NOMO-1 treated with DMSO at 0.1 percent for 48 hours (cell line): ENCODE data around the gene LCMT2.
"Not testable (repeated sequence)": the region's sequence is repeated elsewhere in the genome, so short reads cannot be mapped to it uniquely, and the experiment has no call there.

Experiments
- DNase-seq: peaks from one replicate; lab custom pipeline; 2025; ENCODE audit not compliant: unreplicated experiment; lab: John Stamatoyannopoulos, UW

LCMT2 gene

DNA sequence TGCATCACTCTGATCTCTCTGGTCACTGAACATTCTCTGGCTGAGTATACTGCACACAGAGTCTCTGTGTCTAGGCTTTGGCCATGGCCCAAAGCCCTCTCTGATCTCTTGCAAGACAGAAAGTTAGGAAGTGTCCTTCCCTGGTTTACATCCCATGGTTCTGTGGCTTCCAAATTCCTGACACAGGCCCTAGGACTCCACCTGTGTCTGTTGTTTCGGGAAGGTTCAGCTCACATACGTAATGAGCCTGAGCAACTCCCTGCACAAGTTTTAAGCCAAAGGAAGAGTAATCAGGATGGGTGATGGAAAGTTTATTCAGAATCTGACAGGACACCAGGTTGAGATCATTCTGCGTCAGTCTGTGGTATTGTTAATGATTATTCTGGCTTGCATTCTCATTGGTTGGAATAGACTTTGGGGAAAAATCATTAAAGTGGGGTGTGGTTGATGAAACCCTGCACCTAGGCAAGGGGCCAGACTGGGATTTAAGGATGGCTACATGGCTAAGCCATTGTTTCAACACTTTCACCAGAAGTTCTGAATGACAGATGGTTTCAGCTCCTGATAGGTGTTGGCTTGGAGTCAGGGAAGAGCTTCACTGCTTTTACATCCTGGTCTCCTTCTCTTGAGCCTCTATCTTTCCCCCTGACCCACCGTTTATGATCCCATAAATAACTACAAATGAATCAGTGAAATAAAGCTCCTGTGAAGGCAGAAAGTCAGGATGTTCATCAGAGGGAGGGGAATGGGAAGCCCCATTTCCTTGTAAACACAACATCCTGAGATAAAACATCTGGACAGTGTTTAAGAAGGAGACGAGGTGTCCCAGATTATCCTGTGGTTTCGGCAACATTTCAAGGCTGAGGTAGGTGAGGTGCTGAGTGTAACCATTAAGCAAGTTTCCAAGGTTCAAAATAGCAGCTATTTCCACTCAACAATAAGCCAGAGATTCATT, 14.1 kb downstream of the LCMT2 start:
- no peak for DNase-seq

DNA sequence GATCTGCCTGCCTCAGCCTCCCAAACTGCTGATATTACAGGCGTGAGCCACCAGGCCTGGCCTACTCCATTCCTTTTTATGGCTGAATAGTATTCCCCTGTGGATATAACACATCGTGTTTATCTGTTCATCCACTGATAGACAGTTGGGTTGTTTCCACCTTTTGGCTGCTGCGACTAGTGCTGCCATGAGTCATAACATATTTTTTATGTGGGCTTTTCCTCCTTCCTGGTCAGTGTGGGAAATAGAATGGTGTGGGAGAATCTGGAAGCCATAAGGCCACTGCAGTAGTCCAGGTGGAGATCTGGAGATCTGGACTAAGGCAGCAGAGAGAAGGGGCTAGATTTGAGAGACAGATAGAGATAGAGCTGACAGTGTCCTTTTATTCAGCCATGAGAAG, 16.2 kb downstream of the LCMT2 start:
- no peak for DNase-seq

DNA sequence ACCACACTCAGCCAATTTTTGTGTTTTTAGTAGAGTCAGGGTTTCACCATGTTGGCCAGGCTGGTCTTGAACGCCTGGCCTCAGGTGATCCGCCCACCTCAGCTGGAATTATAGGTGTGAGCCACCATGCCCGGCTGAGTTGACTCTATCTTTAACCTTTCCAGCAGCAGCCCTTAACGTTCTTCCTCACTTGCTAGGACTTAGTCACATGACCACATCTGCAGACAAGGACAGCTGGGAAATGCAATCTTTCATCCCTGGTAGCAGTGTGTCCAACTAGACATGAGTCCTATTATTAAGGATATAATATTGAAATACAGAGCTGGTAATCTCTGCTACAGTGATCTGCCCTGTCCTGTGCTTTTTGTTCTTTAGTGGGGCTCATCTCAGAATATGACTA, 18.0 kb downstream of the LCMT2 start:
- no peak for DNase-seq

DNA sequence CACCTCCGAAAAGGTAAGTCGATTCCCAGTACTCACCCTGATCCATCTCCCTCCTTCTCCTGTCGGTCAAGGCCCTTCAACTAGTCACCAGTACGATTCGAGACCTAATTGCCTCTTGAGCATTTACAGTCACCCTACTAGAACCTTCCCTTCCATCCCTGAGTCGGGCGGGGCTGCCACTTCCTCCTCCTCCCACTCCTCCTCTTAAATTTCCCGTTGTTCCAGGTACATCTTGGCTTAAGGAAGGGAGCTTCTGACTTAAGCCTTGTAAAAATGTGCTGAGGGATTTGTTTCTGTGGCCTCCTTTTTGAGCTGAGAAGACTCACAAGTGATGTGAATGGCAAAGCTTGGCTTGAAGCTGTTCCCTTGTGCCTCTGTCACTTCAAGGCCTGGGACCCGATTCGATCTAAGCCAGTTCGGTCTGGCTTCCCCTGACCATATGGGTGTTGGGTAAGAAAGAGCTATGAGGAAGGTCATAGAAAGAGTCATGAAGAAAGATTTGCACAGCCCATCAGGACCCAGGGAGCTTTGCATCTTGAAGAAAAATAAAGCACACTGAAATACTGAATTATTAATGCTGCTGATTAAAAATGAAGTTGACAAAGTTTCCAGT, 28.1 kb downstream of the LCMT2 start, which contains the start of gene TGM7:
Gene TGM7 (minus strand): TSS at position 51 of the 613 bp plus-strand sequence.
- no peak for DNase-seq

DNA sequence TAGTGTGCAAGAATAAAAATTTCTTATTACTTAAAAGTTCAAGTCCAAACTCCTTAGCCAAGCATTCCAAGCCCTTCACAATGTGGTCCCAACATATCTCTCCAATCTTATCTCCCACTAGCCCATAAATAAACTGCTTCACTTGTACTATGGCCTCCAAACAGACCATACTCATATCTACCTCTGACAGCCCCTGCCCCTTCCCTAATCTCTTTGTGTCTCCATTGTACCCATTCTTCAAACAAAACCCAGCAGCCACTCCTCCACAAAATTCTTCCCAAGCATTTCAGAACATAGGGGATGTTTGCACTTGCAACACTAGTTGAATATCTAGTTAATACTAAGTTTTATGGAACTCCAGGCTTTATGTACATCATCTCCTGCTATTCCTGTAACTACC, 30.5 kb downstream of the LCMT2 start:
- no peak for DNase-seq

DNA sequence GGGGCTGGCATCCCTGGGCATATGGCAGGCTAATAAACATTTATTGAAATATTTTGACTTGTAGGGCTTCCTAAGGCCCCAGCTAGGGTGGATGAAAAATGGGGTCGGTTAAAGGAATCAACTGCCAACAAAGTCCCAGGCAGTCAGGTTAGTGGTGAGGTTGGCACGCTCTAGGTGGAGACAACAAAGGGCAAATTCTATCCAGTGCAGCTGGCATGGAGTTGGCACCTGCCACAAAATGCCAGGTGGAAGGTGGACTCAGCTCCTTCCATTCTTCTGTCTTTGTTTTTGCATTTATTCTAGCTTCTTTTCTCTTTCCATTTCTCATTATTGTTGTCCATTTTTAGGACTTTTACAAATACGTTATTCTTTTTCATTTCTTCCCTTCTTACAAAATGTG, 31.0 kb downstream of the LCMT2 start:
- no peak for DNase-seq

DNA sequence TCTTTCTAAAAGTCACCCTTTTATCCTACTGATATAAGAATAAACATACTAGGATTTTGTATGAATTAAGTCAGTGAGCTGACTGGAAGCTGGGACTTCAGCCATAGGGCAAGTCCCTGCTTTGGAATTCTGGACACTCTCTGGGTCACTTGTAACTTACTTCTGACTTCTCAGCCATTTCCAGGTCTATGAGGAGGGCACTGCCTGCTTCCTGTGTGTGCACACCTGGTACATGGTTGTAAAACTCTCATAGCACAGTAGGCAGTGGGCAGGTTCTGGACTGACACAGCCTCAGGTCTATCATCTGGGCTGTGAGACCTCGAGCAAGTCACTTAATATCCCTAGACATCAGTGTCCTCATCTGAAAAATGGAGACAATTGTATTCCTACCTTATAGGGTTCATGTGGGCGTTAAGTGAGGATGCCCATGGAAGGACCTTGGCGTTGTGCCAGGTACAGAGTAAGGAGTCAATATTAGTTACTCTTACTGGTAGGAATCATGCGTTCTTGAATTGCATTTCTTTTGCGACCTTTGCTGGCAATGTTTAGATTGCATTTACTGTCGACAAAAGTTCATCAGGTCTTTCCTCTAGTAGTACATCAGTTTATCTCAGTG, 36.2 kb downstream of the LCMT2 start:
- no peak for DNase-seq

DNA sequence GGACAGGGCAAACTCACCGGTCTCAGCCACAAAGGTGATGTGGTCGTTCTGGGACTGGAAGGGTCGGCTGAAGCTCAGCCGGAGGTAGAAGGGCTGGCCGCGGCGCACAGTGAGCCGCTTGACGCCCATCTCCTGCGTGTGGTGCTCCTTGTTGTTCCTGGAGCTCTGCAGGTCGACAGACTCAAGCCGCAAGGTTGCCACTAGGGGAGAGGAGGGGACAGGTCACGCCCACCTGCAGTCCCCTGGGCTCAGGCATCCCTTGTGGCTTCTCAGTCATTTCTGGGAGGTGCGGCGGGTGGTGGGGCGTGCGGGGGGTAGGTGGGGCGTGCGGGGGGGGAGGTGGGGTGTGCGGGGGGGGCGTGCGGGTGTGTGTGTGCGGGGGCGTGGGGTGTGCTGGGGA, 36.9 kb downstream of the LCMT2 start:
- no peak for DNase-seq

DNA sequence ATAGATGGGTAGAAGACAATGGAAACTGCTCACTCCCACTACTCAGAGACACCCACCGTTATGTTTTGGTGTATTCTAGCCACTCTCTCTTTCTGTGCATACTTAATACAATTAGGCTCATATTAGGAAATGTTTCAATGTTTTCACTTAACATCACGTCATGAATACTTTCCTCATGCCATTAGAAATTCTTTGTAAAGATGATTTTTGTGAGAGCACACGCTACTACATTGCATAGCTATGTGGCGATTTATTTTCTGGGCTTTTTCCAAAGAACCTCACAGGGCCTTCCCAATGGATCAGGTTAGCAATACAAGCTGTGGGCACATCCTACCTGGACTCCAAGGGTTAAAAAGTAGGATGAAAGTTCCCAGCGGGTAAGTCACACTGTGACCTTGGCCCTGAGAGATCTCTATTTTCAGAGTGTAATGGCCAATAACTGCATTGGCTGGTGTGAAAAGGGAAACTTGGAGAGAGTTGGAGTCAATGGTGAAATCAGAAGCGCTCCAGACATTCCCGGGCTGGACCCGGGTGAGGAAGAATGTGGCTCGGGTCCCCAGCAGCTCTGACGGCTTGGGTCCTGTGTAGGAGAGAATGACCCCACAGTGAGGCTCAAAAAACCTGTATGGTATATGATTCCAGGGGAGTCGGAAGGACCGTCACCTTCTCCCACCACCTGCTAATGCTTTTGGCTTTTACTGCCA, 37.8 kb downstream of the LCMT2 start:
- DNase-seq, result no peak

DNA sequence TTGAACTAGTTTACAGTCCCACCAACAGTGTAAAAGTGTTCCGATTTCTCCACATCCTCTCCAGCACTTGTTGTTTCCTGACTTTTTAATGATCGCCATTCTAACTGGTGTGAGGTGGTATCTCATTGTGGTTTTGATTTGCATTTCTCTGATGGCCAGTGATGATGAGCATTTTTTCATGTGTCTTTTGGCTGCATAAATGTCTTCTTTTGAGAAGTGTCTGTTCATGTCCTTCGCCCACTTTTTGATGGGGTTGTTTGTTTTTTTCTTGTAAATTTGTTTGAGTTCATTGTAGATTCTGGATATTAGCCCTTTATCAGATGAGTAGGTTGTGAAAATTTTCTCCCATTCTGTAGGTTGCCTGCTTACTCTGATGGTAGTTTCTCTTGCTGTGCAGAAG, 40.7 kb downstream of the LCMT2 start:
- not testable (repeated sequence) for DNase-seq

DNA sequence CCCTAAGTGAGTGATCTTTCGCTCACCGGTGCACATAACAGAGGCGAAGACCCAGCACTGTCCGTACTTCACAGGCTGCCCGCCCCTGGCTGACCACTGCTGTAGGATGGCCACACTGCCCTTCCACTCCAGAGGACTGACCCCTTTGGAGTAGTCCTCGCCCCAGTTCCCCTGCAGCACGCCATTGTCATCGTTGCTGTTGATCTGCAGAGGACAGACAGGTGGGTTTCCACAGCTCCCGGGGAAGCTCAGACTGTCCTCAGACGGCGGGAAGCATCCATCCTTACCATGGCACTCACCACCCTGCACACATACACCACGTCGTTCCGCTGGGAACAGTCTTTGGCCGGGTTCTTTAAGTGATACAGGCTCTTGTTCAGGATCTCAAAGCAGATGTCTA, 43.1 kb downstream of the LCMT2 start:
- no peak for DNase-seq

DNA sequence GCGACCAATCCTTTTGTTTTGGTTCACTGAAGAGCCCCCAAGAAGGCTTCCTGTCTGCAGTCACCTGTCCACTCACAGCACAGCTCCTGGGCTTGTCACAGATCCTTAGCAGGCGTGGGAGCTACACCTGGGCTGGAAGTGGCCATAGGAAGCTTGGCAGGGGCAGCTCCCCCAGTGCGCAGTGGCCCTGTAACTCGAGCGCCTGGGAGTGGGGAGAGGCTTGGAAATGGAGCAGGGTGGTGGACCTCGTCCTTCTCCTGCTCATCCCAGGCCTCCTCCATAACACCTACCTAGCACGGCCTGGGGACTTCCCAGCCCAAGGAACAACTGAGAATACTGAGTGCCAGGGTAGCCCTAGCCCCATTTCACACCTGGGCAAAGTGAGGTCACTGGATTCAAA, 44.3 kb downstream of the LCMT2 start:
- DNase-seq, result no peak

DNA sequence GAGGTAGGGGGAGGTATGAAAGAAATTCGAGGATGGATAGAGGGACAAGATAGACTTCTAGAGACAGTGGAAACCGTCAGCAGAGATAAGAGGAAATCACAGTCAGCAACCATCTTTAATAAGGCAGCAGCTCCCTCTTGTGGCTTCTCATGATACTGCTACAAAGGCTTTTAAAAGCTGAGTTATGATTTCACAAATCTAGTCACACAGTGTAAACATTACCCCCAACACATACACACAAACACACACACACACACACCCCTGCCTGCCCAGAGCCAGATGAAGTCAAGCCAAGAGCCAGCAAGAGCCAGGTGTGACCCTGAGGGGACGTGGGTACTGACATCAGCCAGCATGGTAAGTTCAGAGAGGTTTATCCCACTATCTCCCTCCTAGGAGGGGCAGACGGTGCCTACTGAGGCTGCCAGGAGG, 44.8 kb downstream of the LCMT2 start:
- DNase-seq, result peak; percentile 77

DNA sequence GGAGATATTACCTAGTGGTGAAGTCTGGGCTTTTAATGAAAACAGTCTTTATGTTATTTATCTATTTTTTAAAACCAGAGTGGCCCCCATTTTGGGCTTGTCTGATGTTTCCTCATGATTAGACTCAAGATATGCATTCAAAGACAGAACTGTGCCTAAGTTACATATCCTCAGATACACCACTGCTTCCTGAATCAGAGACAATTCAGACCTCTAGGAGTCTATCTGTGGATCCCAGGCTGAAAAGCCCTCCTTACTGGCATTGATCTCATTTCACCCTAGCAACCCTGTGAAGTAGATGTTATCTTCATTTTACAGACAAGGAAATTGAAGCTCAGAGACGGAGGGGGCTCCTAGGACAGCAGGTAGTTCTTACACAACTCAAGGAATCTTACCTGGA, 46.8 kb downstream of the LCMT2 start:
- no peak for DNase-seq

DNA sequence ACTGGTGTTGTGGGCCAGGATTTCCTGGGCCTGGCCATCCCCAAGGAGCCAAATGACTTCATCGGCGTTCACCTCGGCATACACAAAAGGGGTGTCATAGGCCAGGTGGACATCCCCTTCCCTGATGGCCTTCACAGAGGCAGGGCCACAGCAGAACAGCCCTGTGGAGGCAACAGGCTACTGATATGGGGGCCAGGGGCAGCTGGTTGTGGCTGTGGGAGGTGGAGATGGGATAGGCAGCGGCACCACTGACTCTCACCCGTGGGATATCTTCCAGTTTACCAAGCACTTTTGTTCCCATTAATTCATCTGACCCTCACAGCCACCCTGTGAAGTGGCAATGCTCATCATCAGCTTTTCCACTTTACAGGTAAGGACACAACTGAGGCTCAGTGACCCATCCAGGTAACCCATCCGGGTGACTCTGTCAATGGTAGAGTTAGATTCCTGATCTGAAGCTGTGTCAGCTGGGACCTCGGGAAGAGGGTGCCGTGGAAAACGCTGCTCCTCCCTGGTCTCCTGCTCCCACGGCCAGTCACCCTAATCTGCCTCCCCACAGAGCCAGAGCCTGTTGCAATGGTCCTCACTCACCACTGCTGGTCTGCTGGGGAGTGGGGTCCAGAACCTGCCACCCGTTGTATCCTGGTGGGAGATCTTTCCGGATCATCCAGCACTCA, 48.3 kb downstream of the LCMT2 start:
- no peak for DNase-seq

DNA sequence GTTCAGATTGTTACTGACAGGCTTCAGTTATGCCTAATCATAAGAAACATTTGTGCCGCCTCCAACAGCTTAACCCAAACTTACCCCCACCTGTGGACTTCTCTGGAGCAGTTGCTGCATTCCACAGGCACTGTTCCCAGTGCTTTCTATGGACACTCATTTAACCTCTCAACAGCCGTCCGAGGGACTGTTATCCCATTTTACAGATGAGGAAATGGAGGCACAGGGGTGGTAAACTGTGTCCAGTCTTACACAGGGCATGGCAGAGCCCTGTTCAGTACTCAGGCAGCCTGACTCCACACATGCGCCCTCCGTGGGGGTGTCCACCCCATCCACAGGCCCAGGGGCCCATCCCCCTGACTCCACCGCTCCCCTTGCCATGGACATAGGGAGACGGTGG, 49.4 kb downstream of the LCMT2 start:
- DNase-seq, result no peak

DNA sequence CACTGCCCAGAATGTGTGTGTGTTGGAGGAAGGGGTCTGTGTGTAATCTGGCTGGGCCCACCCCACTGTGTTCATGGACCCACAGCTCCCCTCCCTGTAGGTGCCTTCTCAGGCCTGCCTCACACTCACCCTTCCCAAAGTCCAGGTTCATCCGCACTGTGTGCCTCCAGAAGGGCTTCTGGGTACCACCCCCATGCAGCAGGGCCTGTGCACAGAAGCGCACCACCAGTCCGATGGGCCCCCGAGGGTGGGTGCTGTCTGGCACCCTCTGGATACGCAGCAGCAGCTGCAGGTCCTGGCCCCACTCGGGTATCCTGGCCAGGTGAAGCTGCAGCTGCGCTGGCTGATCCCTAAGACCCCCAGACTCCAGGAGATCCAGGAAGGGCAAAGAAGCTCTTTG, 50.9 kb downstream of the LCMT2 start:
- no peak for DNase-seq

DNA sequence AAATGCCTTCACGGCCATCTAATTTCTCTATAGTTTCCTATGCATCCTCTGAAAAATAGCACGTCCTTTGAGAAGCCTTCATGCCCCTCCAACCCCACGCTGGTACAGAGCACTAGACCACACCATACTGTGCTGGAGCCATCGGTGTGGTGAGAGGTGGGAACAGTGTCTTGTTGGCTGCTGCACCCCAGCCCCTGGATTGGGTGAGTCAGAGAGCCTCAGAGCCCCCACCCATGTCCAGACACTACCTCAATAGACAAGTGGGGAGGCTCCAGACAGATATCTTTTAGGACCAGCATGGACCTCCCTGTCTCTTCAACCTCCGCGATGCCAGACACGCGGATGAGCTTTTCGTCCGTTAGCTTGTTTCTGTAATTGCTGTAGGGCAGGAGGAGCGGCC, 51.5 kb downstream of the LCMT2 start:
- no peak for DNase-seq

DNA sequence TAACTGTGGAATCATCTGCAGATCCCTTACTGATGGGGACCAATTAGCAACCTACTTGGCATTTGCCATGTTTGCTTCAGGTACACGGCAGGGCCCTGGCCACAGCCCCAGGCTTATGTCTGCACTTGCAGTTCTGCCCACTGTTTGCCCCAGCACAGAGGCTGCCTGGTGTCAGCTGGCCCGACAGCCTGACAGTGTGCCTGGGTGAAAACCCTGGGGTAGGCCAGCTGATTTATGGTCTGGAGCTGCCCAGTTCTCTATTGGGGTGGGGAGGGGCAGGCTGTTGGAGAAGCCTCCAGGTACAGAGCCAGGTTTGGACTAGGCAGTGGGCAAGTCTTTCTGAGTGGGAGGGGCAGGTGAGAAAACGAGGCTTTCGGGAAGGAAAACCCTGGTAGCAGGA, 52.5 kb downstream of the LCMT2 start:
- DNase-seq, result no peak

DNA sequence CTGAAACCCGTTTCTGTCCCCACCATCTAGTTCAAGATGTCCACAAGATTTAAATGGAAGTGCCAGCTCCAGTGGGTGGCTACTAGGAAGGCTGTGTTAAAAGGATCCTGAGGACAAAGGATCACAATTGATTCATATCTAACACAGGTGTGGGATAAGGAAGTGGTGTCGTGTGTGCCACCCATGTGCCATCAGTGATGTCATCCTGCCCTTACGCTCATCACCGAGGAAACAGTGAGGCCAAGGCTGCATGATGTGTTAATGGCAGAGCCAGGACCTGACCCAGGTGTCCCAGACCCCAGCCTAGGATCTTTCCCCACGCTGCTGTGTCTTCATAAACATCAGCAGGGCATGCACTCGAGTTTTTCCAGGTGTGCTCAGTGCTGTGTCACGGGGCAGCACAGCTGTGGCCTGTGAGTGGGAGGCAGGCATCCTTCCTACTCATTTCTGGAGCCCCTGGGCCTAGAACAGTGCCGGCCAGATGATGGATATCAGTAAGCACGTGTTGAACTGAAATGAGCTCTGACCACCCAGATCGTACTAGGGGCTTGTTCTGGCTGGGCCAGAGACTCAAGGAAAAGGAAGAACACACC, 53.0 kb downstream of the LCMT2 start:
- DNase-seq, result no peak
